Nucleus accumbens (tissue), 56 donors: ENCODE results near the gene ACP3.
"Not testable (repeated sequence)": the region's sequence is repeated elsewhere in the genome, so short reads cannot be mapped to it uniquely, and the experiment has no call there.

Experiments
- DNase-seq, 56 donors: peaks; one replicate each; lab custom pipeline; 2025; lab: John Stamatoyannopoulos, UW

The ACP3 gene, protein sequence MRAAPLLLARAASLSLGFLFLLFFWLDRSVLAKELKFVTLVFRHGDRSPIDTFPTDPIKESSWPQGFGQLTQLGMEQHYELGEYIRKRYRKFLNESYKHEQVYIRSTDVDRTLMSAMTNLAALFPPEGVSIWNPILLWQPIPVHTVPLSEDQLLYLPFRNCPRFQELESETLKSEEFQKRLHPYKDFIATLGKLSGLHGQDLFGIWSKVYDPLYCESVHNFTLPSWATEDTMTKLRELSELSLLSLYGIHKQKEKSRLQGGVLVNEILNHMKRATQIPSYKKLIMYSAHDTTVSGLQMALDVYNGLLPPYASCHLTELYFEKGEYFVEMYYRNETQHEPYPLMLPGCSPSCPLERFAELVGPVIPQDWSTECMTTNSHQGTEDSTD

DNA sequence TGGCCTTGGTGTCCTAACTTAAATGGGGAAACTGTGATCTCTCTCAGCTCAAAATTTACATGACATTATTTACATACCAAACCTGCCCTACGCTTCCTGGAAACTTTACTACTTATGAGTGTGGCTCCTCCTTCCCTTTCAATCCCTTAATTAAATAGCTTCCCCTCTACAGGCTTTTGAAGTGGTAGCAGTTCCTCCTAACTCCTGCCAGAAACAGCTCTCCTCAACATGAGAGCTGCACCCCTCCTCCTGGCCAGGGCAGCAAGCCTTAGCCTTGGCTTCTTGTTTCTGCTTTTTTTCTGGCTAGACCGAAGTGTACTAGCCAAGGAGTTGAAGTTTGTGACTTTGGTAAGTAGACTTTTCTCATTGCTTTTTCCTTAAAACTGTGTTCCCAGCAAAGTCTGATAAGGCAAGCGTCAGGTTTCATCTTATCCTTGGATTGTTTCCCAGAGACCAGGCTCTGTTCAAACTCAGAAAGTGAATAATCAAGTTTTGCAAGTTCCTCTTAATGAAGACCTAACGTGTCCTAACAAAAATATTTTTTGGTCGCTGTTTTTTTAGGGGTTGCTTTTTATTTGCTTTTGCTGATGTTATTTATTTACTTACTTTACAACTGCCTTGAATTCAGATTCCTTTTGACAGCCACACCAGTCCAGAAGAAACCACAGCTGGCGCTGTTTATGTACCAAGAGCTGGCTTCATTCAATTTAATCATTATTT lies at the start of gene ACP3:
Gene ACP3 (plus strand): TSS at position 179 of the 720 bp plus-strand sequence. CDS start 50 bp downstream, at position 229.
- DNase-seq: peak in 11 of 56 donors; percentile 0 to 20 (median 5)

DNA sequence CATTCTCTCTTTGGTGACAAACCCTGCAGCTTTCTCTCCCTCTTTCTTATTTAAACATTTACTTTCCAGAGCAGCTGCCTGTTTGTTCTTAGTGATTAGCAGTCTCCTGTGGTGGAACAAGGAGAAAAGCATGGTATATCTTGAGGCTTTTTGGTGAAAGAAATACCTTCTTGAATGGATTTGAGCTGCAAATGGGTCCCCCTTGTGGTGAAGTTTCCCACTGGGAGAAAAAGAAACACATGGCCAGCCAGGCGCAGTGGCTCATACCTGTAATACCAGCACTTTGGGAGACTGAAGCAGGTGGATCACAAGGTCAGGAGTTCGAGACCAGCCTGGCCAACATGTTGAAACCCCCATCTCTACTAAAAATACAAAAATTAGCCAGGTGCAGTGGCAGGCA lies 48.3 kb upstream of the ACP3 start:
- no peak for DNase-seq

DNA sequence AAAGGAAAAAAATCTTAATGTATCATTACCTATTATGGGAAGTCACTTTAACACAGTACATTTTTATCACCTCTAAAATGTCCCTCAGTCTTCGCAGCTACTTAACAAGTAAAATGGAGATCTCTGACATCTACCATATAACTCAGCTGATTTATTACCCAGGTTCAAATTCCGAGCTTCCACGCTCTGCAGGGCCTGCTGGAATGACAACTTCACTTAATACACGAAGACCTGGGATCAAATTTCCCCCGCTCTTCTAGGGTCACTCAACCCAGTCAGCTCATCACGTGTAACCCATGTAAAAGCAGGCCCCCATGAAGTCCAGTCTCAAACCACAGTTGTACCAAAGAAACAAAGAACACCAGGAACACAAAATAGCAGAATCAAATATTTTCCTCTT lies 44.2 kb upstream of the ACP3 start:
- no peak for DNase-seq

DNA sequence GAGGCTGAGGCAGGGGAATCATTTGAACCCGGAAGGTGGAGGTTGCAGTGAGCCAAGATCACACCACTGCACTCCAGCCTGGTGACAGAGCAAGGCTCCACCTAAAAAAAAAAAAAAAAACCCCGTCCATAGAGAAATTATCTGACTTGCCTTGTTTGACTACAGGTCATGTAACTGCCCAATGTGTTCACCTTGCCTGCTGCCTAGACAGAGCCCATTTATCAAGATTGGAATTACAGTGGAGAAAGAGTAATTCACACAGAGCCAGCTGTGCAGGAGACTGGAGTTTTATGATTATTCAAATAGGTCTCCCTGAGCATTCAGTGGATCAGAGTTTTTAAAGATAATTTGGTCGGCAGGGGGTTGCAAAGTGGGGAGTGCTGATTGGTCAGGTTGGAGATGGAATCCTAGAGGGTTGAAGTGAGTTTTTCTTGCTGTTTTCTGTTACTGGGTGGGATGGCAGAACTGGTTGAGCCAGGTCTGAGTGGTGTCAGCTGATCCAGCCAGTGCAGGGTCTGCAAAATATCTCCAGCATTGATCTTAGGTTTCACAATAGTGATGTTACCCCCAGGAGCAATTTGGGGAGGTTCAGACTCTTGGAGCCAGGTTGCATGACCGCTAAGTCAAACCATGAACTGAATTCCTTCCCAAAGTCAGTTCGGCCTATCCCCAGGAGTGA lies 40.8 kb upstream of the ACP3 start:
- DNase-seq: no peak

DNA sequence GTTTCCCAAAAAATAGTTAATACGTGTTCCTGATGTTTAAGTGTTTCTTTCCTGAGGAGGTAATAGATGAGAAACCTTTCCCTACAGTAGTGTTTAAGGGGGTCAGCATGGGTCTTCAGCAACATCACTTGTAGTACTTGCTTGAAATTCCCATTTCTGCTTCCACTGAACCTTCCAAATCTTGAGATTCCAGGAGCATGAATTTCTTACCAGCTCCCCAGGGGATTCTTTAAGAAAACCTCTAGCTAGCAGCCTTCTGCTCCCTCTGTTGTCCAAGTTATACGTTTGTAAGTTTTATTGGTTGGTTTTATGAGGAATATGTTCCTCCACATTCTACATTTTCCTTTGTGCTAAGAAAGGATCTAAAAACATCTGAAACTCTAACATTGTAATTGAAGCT lies 38.2 kb upstream of the ACP3 start:
- DNase-seq: no peak

DNA sequence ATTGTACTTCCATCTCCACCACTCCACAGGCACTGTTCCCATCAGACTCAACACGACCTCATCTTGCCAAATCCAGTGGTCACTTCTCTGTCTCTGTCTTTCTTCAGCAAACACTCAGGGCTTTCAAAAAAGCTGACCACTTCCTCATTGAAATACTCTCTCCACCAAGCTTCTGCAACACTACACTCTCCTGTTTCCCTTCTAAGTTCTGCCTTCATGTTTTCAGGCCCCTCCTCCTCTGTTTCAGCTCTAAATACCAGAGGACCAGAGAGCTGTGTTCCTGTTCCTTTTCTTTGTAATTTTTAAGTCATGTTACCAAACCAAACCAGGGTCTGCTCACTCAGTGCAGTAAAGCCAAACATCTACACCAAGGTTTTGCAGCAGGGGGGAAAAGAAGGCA lies 33.8 kb upstream of the ACP3 start:
- peak in 5 of 56 donors; percentile 2 to 26 (median 17) for DNase-seq

DNA sequence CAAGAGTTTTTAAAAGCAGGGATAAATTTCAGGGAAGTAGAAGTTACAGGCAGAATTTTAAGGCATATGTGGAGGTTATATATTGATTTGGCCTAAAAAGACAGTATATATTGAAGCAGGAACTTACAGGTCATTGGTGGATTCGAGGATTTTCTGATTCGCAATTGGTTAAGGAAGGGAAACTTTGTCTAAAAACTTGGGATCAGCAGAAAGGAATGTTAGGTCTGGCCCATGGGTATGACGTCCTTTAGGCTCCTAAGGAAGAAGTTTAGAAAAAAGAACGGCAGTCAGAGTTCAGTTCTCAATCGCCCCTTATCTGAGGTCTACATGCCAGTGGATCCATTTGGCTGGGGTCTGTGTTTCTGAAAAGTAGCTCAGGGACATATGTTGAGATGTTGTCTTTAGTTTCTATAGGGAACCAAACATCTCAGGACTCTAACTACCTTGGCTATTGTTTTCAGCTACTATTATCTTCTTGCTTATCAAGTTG lies 33.2 kb upstream of the ACP3 start:
- no peak for DNase-seq

DNA sequence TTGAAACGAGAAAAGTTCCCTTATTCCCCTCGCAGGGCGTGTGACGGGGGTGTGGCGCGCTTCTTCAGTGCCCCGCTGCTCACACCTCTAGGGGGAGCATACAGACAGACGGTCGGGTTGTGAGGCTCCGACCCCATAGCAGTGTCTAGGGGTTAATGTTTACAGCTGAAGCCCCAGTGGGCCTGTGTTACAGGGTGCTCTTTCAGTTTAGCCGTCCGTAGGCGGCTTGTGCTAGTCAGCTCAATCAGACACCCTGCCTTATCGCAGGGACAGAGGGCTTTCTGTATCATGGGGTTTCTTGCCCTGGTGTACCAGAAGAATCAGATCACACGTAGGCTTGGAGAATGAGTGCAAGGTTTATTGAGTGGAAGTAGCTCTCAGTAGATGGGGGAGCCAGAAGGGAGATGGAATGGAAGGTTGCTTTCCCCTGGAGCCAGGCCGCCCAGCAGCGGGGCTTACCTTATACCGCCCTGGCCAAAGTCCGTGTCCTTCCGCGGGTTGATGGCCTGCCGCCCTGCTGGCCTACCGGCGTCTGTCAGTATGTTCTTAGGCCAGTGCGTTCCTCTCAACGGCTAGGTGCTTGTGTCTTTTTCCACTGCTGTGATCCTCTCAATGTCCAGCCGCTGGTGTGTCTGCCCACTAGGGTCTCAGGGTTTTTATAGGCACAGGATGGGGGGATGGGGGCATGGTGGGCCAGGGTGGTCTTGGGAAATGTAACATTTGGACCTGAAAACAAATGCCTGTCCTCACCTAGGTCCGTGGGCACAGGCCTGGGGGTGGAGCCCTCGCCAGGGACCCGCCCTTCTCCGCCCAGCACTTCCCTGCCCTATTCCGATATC lies 32.2 kb upstream of the ACP3 start:
- peak in 2 of 56 donors; percentile 3 to 17 for DNase-seq

DNA sequence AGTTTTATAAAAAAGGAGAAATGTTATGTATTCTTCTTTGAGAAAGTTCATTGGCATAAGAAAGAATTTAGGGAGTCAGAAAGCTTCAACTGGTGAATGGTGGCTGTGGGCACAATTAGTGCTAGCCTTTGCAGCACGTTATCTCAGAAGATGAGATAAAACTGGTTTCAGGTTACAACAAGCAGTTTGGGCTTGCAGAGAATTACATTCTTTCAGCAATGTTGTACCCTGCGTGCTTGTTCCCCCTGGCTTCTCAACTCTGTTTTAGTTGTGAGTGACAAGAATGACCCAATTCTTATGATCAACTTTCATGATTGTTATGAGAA lies 31.6 kb upstream of the ACP3 start:
- no peak for DNase-seq

DNA sequence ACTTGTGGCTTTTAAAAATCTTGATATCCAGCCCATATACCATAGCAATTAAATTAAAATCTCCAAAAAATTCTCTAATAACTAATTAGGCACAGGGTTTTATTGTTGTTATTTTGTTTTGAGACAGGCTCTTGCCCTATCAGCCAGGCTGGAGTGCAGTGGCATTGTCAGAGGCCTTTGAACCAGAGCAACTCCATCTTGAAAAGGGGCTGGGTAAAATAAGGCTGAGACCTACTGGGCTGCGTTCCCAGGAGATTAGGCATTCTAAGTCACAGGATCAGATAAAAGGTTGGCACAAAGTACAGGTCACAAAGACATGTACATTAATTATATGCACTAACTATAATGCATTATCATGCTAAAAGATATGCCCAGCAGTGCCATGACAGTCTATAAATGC lies 31.2 kb upstream of the ACP3 start:
- DNase-seq: no peak

DNA sequence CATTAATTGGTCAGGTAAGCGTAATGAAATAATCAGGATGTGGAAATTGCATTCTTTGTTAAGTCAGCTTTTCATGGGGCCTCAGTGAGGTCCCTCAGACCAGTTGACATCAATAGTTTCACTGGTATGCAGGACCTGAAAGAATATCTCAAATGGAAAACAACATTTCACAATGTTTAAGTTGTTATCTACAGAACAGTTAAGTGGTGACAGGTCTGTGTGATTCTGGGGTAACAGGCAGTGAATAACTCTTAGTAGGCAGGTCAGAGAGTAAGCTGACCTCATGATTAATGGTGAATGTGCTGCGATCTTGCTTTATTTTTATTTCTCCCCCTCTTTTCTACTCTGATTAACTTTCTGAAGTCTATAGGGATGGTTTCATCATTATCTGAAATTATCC lies 28.9 kb upstream of the ACP3 start:
- no peak for DNase-seq

DNA sequence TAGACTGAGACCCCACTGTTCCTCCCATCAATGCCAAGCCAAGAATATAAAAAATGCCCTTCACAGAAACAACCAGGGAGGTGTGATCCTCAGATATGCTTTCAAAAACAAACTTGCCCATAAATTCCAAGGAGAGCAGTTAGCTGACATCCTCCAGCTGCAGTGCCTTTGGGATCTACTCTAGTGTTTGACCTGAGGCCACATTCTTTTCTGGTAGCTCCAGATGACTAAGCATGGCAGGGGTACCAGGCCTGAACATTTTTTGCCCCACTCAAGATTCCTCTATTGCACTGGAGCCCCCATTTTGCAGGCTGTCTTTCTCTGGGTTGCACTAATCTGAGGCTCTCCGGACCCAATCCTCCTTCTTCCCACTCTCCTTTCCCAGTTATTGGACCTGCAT lies 27.9 kb upstream of the ACP3 start:
- no peak for DNase-seq

DNA sequence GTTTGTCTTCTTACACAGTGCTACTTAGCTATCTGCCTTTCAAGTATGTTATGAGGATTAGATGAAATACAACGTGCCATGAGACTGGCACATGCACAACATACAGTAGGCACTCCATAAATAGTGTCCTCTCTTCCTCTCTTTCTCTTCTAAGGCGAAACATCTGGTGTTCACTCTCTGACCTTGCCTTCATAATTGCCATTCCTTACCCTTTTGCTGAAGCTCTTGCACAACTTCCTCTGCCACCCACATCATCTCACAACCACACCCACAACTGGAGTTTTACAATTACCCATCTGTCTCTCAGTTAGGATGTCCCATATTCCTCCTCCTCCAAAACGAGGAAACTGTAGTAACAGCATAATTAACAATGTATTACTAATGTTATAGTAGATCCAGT lies 26.4 kb upstream of the ACP3 start:
- no peak for DNase-seq

DNA sequence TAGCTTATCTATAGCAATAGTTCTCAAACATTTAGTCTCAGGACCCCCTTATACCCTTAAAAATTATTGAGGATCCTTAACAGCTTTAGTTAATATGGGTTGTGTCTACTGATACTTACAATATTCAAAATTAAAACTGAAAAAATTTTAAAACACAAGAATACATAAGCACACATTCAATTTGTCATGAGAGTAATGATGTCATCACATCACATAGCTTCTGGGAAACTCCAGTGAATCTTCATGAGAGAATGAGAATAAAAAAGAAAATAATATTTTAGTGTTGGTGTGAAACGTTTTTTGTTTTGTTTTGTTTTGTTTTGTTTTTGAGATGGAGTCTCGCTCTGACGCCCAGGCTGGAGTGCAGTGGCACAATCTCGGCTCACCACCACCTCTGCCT lies 25.2 kb upstream of the ACP3 start:
- DNase-seq: no peak

DNA sequence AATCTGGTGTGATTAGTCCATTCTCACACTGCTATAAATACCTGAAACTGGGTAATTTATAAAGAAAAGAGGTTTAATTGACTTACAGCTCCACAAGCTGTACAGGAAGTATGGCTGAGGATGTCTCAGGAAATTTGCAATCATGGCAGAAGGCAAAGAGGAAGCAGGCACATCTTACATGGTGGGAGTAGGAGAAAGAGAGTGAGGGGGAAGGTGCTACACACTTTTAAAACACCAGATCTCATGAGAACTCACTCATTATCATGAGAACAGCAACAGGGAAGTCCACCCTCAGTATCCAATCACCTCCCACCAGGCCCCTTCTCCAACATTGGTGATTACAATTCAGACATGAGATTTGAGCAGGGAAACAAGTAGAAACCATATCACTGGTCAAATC lies 24.0 kb upstream of the ACP3 start:
- no peak for DNase-seq

DNA sequence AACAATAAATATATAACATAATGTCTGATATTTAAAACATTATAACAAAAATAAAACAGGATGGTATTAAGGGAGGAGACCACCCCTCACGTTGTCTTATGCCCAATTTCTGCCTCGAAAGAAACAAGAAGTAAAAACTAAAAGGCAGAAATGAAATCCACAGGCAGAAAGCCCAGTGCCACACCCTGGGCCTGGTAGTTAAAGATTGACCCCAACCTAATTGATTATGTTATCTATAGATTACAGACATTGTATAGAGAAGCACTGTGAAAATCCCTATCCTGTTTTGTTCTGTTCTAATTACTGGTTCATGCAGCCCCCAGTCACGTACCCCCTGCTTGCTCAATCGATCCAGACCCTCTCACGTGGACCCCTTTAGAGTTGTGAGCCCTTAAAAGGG lies 22.3 kb upstream of the ACP3 start:
- no peak for DNase-seq

DNA sequence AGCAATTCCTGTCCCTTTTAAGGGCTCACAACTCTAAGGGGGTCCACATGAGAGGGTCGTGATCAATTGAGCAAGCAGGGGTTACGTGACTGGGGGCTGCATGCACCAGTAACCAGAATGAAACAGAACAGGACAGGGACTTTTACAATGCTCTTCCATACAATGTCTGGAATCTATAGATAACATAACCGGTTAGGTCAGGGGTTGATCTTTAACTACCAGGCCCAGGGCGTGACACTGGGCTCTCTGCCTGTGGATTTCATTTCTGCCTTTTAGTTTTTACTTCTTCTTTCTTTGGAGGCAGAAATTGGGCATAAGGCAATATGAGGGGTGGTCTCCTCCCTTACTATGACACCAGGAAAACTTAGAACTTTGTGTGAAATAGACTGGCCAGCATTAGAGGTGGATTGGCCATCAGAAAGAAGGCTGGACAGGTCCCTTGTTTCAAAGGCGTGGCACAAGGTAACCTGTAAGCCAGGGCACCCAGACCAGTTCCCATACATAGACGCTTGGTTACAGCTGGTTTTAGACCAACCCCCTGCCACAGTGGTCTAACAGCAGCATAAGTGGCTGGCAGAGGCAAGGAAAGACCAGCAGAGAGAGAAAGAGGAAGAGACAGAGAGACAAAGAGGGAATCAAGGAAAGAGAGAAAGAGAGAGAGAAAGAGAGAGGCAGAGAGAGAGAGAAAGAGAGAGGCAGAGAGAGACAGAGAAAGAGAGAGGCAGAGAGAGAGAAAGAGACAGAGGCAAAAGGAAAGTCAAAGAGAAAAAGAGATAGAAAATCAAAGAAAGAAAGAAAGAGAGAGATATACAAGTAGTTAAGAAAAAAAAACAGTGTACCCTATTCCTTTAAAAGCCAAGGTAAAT lies 13.6 kb upstream of the ACP3 start:
- not testable (repeated sequence) for DNase-seq

DNA sequence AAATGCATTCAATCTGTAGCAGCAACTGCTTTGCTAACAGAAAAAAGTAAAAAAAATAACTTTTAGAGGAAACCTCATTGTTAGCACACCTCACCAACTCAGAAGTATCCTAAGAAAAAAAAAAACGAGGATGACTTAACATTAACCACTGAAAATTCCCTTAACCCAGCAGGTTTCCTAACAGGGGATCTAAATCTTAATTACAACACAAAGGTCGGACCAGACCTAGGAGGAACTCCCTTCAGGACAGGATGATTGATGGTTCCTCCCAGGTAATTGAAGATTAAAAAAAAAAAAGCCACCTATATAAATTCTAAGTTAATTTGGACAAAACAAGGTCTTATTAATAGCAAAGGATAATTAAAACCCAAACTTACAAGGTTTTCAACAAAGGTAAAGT lies 12.9 kb upstream of the ACP3 start:
- not testable (repeated sequence) for DNase-seq

DNA sequence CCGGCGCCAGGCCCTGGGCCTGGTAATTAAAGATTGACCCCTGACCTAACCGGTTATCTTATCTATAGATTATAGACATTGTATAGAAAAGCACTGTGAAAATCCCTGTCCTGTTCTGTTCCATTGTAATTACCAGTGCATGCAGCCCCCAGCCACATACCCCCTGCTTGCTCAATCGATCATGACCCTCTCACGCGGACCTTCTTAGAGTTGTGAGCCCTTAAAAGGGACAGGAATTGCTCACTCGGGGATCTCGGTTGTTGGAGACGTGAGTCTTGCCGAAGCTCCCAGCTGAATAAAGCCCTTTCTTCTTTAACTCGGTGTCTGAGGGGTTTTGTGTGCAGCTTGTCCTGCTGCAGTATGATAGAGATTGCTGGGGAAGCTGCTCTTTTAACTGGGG lies 7.2 kb upstream of the ACP3 start:
- not testable (repeated sequence) for DNase-seq

DNA sequence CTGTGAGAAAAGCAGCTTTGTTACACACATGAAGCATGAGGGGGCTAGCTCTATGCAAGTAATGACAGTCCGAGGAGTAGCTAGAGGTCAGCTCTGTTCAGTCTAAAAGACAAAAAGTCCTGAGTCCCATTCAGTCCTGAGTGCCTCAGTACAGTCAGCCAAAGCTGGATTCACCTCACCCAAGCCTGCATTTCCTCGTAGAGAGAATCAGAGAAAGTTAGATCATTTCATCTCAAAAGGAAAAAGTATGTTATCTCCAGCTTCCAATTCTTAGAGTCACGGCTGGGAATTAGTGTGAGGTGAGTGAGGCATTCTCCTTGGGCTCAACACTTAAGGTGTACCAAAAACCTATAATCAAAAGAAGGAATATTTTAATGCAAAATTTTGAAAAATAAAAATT lies 5.9 kb upstream of the ACP3 start:
- DNase-seq: no peak
